ENCODE data around the gene CUEDC2.

Gene CUEDC2

GRCh38 chr10:102397222-102398171 lies 34.9 kb downstream of the CUEDC2 start:
- TF ChIP-seq SUZ12 (IDR thresholded peaks at IDR 0.05), result no peak
- no peak for TF ChIP-seq NFRKB (IDR thresholded peaks at IDR 0.05)
- no peak for TF ChIP-seq PKNOX1 (IDR thresholded peaks at IDR 0.05)
- no peak for TF ChIP-seq LEF1 (IDR thresholded peaks at IDR 0.05; ENCODE audit: borderline replicate concordance)
- POLR2A ChIA-PET, result interaction anchor here (0.9 to 3.7 kb wide), 4 partner anchors 23 to 169 kb away, joined by 3 to 17 read pairs (median 10); partner anchors contain the start of gene FBXL15
- CTCF ChIA-PET, result interaction anchor here (0.6 to 4.3 kb wide), 2 partner anchors 13 to 166 kb away, joined by 4 to 18 read pairs; no protein-coding TSS in a partner anchor
- no peak for DNase-seq (ENCODE audit: extremely low spot score)

- TF ChIP-seq HDGF (IDR thresholded peaks at IDR 0.05; ENCODE audit: borderline replicate concordance) (no peak), ELF4 (IDR thresholded peaks at IDR 0.05) (no peak), SUZ12 (IDR thresholded peaks at IDR 0.05) (no peak), LEF1 (IDR thresholded peaks at IDR 0.05; ENCODE audit: borderline replicate concordance) (no peak), PKNOX1 (IDR thresholded peaks at IDR 0.05) (no peak), BHLHE40 (IDR thresholded peaks at IDR 0.05; ENCODE audit: borderline replicate concordance) (no peak), L3MBTL2 (conservative IDR thresholded peaks at IDR 0.05) (no peak), ZNF384 (IDR thresholded peaks at IDR 0.05) (no peak)
- ChIA-PET CTCF (interaction anchor here (1.1 to 1.6 kb wide), 2 partner anchors 165 to 167 kb away, joined by 4 read pairs; no protein-coding TSS in a partner anchor), POLR2A (interaction anchor here (0.9 to 3.7 kb wide), 4 partner anchors 13 to 167 kb away, joined by 4 to 17 read pairs (median 6); partner anchors contain the start of gene FBXL15)
- DNase-seq (ENCODE audit: extremely low spot score), result no peak
These were observed 35.6 kb downstream of the CUEDC2 start for GRCh38 chr10:102396730-102397151.

DNA sequence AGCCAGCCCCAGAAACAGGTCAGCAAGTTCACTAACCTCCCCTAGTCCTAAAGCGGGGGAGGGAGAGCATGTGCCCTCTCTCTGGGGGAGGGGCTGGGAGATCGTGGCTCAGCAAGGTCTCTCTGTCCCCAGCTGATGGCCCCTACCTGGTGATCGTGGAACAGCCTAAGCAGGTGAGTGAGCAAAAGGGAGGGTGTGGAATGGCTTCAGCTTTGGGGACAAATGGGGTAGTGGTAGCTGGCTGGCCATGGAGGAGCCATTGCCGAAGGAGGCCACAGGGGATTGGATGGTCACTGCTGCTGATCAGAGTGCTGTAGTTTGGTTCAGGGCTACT lies 36.1 kb downstream of the CUEDC2 start:
- ChIA-PET POLR2A (interaction anchor here (1.1 to 3.7 kb wide), 3 partner anchors 14 to 54 kb away, joined by 4 to 17 read pairs (median 7); partner anchors contain the start of gene FBXL15), CTCF (interaction anchor here (1.0 to 1.6 kb wide), 3 partner anchors 53 to 166 kb away, joined by 3 to 4 read pairs (median 4); no protein-coding TSS in a partner anchor)

DNA sequence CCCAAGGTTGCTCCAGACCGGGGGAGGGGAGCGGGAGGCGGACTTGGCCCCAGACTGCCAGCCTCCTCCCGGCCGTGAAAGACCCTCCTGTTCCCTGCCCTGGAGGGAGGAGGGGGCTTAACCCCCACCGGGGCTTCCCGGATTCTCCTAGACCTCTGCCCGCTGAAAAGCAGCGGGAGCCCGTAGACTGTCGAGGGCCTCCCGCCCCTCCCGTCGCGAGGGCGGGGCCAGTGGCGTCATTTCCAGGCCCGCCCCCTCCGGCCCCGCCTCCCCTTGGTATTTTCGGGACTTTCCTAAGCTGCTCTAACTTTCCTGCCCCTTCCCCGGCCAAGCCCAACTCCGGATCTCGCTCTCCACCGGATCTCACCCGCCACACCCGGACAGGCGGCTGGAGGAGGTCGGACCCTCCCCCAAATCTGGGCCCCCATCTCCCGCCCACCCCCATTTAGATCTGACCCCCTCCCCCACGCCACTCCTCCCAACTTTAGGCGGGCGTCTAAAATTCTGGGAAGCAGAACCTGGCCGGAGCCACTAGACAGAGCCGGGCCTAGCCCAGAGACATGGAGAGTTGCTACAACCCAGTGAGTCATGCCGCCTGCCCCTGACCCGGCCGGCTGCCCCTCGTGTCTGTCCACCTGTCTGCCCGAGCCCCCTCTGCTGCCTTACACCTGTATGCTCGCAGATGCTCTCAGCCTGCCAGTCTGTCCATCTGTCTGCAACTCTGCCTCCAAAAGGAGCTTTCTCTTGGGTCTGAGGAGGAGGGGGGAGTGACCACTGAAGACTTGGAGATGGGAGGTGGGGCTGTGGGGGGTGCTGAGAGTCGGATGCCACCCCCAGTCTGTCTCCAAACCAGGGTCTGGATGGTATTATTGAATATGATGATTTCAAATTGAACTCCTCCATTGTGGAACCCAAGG lies 36.7 kb downstream of the CUEDC2 start, which contains the start of gene NFKB2:
TSS of gene NFKB2 (plus strand) at position 306 of the 917 bp plus-strand sequence. CDS start at position 561, 255 bp downstream.
- ChIA-PET CTCF (interaction anchor here (1.0 to 2.7 kb wide), 7 partner anchors 8 to 166 kb away, joined by 3 to 15 read pairs (median 4); no protein-coding TSS in a partner anchor), POLR2A (interaction anchor here (0.9 to 3.7 kb wide), 6 partner anchors 12 to 81 kb away, joined by 3 to 17 read pairs (median 4); partner anchors contain the start of gene FBXL15)
- TF ChIP-seq ZNF384 (IDR thresholded peaks at IDR 0.05) (no peak), SP1 (IDR thresholded peaks at IDR 0.05) (peak; percentile 96), NFRKB (IDR thresholded peaks at IDR 0.05) (no peak)
- peak; percentile 92 for DNase-seq (ENCODE audit: extremely low spot score)

More for the DNA sequence above, 36.1 kb downstream of the CUEDC2 start:
- TF ChIP-seq NFRKB (IDR thresholded peaks at IDR 0.05) (no peak), FOXK2 (IDR thresholded peaks at IDR 0.05) (no peak), SP1 (IDR thresholded peaks at IDR 0.05) (no peak), L3MBTL2 (conservative IDR thresholded peaks at IDR 0.05) (no peak), ARNT (IDR thresholded peaks at IDR 0.05) (no peak), CTBP1 (IDR thresholded peaks at IDR 0.05; ENCODE audit: borderline replicate concordance) (no peak), BHLHE40 (IDR thresholded peaks at IDR 0.05; ENCODE audit: borderline replicate concordance) (no peak), PKNOX1 (IDR thresholded peaks at IDR 0.05) (no peak), HDGF (IDR thresholded peaks at IDR 0.05; ENCODE audit: borderline replicate concordance) (no peak), ZNF384 (IDR thresholded peaks at IDR 0.05) (no peak), SUZ12 (IDR thresholded peaks at IDR 0.05) (no peak), LEF1 (IDR thresholded peaks at IDR 0.05; ENCODE audit: borderline replicate concordance) (no peak)
- DNase-seq (ENCODE audit: extremely low spot score), result no peak

- TF ChIP-seq L3MBTL2 (conservative IDR thresholded peaks at IDR 0.05), result peak; percentile 81
- TF ChIP-seq NFRKB (IDR thresholded peaks at IDR 0.05), result no peak
- peak; percentile 49 for DNase-seq (ENCODE audit: extremely low spot score)
- POLR2A ChIA-PET, result interaction anchor here (0.9 to 3.7 kb wide), 5 partner anchors 11 to 82 kb away, joined by 3 to 17 read pairs (median 4); partner anchors contain the start of gene FBXL15
- CTCF ChIA-PET, result interaction anchor here (1.2 to 2.7 kb wide), 4 partner anchors 9 to 164 kb away, joined by 3 to 15 read pairs (median 4); no protein-coding TSS in a partner anchor
These were observed 37.5 kb downstream of the CUEDC2 start for GRCh38 chr10:102394801-102395399.
